ENCODE results near the gene A2ML1. TPM values are rescaled to one million over a fixed set of nuclear protein-coding genes. Genes with fewer than 3 reads are reported as not detected.
"Not testable (repeated sequence)": the region's sequence is repeated elsewhere in the genome, so short reads cannot be mapped to it uniquely, and the experiment has no call there.

Gene A2ML1
- total RNA-seq, 2 experiments from 2014 or later, result not detected

GRCh38 chr12:8846305-8846704 is 23.9 kb downstream of the A2ML1 start:
- CTCF ChIA-PET, result interaction anchor here (1.0 to 1.6 kb wide), 2 partner anchors 12 to 44 kb away, joined by 3 to 4 read pairs; no protein-coding TSS in a partner anchor
- H3K9me3 Mint-ChIP-seq, result no peaks in the 10 kb centered on the region

GRCh38 chr12:8847435-8847834 is 25.0 kb downstream of the A2ML1 start:
- Mint-ChIP-seq H3K4me3 (no peak overlapping the region), H3K36me3 (ENCODE audit: low read depth) (no peaks in the 10 kb centered on the region), H3K27ac (no peak overlapping the region), H3K27me3 (peaks cover 3% of the 10 kb centered on the region), H3K4me1 (ENCODE audit: low read depth) (no peaks in the 10 kb centered on the region), H3K9me3 (no peaks in the 10 kb centered on the region)
- ChIA-PET POLR2A (no interaction called here), CTCF (interaction anchor here (1.6 kb wide), 1 partner anchor 43 kb away, joined by 4 read pairs; no protein-coding TSS in a partner anchor)
- no peak for ATAC-seq
- TF ChIP-seq CTCF (IDR thresholded peaks at IDR 0.05), result no peak
- DNase-seq, result no peak
- intact Hi-C loops (cut with micrococcal nuclease), result no loop called here

More at GRCh38 chr12:8846305-8846704, 23.9 kb downstream of the A2ML1 start:
- intact Hi-C loops (cut with micrococcal nuclease), result no loop called here
- Mint-ChIP-seq H3K36me3 (ENCODE audit: low read depth) (no peaks in the 10 kb centered on the region), H3K27ac (no peak overlapping the region), H3K4me1 (ENCODE audit: low read depth) (no peaks in the 10 kb centered on the region), H3K27me3 (peaks cover 3% of the 10 kb centered on the region), H3K4me3 (no peak overlapping the region)
- ATAC-seq (no peak), DNase-seq (no peak)
- POLR2A ChIA-PET, result no interaction called here
- no peak for TF ChIP-seq CTCF (IDR thresholded peaks at IDR 0.05)

- ATAC-seq (no peak), DNase-seq (no peak)
- H3K36me3 Mint-ChIP-seq (ENCODE audit: low read depth), result no peaks in the 10 kb centered on the region
- no peaks in the 10 kb centered on the region for H3K4me1 Mint-ChIP-seq (ENCODE audit: low read depth)
- intact Hi-C loops (cut with micrococcal nuclease), result no loop called here
- H3K4me3 Mint-ChIP-seq, result no peak overlapping the region
- TF ChIP-seq CTCF (IDR thresholded peaks at IDR 0.05), result no peak
- H3K27ac Mint-ChIP-seq, result no peak overlapping the region
- ChIA-PET POLR2A (no interaction called here), CTCF (interaction anchor here (1.0 kb wide), 1 partner anchor 10 kb away, joined by 3 read pairs; no protein-coding TSS in a partner anchor)
- no peaks in the 10 kb centered on the region for H3K9me3 Mint-ChIP-seq
- peaks cover 3% of the 10 kb centered on the region for H3K27me3 Mint-ChIP-seq
These were observed 27.5 kb downstream of the A2ML1 start for GRCh38 chr12:8849876-8850275.

GRCh38 chr12:8852119-8852518 is 29.7 kb downstream of the A2ML1 start:
- Mint-ChIP-seq H3K9me3 (no peaks in the 10 kb centered on the region), H3K27me3 (no peaks in the 10 kb centered on the region), H3K27ac (no peak overlapping the region), H3K4me1 (ENCODE audit: low read depth) (no peaks in the 10 kb centered on the region), H3K4me3 (no peak overlapping the region), H3K36me3 (ENCODE audit: low read depth) (no peaks in the 10 kb centered on the region)
- ChIA-PET CTCF (interaction anchor here (0.9 kb wide), 1 partner anchor 9 kb away, joined by 3 read pairs; no protein-coding TSS in a partner anchor), POLR2A (no interaction called here)
- DNase-seq, result no peak
- intact Hi-C loops (cut with micrococcal nuclease), result no loop called here
- ATAC-seq, result no peak
- no peak for TF ChIP-seq CTCF (IDR thresholded peaks at IDR 0.05)

GRCh38 chr12:8855891-8856290 is 33.5 kb downstream of the A2ML1 start:
- H3K36me3 Mint-ChIP-seq (ENCODE audit: low read depth), result no peaks in the 10 kb centered on the region
- H3K27ac Mint-ChIP-seq, result no peak overlapping the region
- no peak for TF ChIP-seq CTCF (IDR thresholded peaks at IDR 0.05)
- H3K4me1 Mint-ChIP-seq (ENCODE audit: low read depth), result no peaks in the 10 kb centered on the region
- ChIA-PET CTCF (no interaction called here), POLR2A (no interaction called here)
- ATAC-seq (no peak), DNase-seq (no peak)
- intact Hi-C loops (cut with micrococcal nuclease), result no loop called here
- H3K9me3 Mint-ChIP-seq, result no peaks in the 10 kb centered on the region
- no peaks in the 10 kb centered on the region for H3K27me3 Mint-ChIP-seq
- H3K4me3 Mint-ChIP-seq, result no peak overlapping the region

GRCh38 chr12:8859448-8859847 is 37.0 kb downstream of the A2ML1 start:
- H3K4me3 Mint-ChIP-seq; H3K27me3 Mint-ChIP-seq; H3K4me1 Mint-ChIP-seq (ENCODE audit: low read depth); intact Hi-C loops (cut with micrococcal nuclease); POLR2A ChIA-PET; H3K9me3 Mint-ChIP-seq; ATAC-seq; DNase-seq; H3K27ac Mint-ChIP-seq; H3K36me3 Mint-ChIP-seq (ENCODE audit: low read depth): not testable (repeated sequence)
- CTCF ChIA-PET, result interaction anchor here (0.9 to 3.2 kb wide), 16 partner anchors 8 to 315 kb away, joined by 3 to 31 read pairs (median 7); partner anchors contain the start of genes MFAP5 and PHC1

Data from activated CD8-positive, alpha-beta T cell treated with anti-CD3 and anti-CD28 coated beads for 36 hours (primary cell).